ENCODE measurements around the gene KRT81.

Gene KRT81

DNA sequence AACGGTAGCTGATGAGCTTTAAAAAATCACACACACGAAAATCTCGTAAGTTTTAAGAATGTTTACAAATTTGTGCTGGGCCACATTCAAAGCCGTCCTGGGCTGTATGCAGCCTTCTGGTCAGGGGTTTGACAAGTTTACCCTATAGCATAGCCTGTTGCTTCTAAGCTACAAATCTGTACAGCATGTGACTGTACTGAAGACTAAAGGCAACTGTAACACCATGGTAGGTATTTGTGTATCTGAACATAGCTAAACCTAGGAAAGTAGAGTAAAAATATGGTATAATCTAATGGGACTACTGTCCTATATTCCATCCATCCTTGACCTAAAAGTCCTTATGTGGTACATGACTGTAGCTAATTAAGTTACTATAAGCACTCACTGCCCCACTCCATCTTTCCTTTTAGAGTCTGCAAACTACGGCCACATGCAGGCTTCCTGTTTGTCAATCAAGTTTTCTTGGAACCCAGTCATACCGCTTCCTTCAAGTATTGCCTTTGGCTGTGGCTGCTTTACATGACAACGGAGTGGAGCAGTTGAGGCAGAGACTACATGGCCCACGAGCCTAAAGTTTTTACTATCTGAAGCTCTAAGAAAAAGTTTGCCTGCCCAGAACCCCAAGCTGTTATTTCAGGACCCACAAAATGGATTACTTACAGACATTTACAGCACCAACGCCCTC is 39.8 kb downstream of the KRT81 start:
- H3K9me3 ChIP-seq (ENCODE audit: low read depth, low read length): no peaks in the 10 kb centered on the region
- no peak for TF ChIP-seq FOXP2 (optimal IDR thresholded peaks at IDR 0.05; ENCODE audit: control extremely low read depth, extremely low read length, insufficient read depth)
- no peak overlapping the region for H3K9ac ChIP-seq (ENCODE audit: insufficient read length)
- no peak overlapping the region for H3K4me3 ChIP-seq
- no peak for DNase-seq (ENCODE audit: low read depth, low spot score)
- H3K27ac ChIP-seq: no peak overlapping the region
- H3K36me3 ChIP-seq (ENCODE audit: insufficient read depth, low read length): no peaks in the 10 kb centered on the region

DNA sequence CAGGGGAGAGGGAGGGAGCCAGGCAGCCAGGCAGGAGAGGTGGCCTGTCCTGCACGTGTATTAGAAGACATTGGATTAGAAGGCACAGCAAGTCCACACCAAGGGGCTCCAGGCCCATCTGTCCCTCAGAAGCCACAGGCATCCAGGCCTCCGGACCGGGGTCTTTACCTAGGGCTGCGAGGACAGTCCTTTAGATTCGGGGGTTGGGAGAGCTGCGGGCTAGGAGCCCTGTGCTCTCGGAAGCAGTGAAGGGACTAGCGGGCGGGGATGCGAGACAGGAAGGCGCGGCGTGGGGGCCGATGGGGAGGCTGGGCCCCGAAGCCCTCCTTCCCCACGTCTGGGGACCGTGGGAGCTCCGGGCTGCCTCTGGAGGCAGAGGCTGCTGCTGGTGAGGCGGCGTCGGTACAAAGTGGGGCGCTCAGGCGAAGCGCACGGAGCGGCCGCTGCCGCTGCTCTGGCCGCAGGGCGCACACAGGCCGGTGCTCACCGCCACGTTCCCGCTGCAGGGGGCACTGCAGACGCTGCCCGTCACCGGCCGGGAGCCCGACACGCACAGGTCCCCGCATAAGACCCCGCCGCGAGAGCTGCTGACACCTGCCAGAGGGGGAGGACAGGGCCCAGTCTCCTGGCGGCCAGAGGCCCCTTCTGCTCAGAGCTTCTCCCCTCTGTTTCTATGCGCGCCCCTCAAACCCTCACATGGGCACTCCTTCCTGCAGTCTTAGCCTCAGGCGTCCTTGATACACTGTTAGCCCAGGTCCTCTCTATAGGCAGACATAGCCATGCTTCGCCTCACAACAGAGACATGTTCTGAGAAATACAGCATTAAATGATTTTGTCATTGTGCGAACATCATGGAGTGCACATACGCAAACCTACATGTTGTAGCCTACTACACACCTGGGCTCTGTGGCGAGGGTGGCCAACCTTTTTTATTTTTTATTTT is 41.0 kb downstream of the KRT81 start:
- TF ChIP-seq FOXP2 (optimal IDR thresholded peaks at IDR 0.05; ENCODE audit: control extremely low read depth, extremely low read length, insufficient read depth) (no peak), EZH2 (IDR thresholded peaks at IDR 0.05) (no peak), POLR2AphosphoS5 (IDR thresholded peaks at IDR 0.05; ENCODE audit: borderline replicate concordance, low read depth, low read length) (no peak)
- Histone ChIP-seq H3K4me3 (no peak overlapping the region), H3K36me3 (ENCODE audit: insufficient read depth, low read length) (no peaks in the 10 kb centered on the region), H3K9ac (ENCODE audit: insufficient read length) (no peak overlapping the region), H3K27ac (no peak overlapping the region), H3K9me3 (ENCODE audit: low read depth, low read length) (no peaks in the 10 kb centered on the region)
- DNase-seq (ENCODE audit: low read depth, low spot score): no peak

DNA sequence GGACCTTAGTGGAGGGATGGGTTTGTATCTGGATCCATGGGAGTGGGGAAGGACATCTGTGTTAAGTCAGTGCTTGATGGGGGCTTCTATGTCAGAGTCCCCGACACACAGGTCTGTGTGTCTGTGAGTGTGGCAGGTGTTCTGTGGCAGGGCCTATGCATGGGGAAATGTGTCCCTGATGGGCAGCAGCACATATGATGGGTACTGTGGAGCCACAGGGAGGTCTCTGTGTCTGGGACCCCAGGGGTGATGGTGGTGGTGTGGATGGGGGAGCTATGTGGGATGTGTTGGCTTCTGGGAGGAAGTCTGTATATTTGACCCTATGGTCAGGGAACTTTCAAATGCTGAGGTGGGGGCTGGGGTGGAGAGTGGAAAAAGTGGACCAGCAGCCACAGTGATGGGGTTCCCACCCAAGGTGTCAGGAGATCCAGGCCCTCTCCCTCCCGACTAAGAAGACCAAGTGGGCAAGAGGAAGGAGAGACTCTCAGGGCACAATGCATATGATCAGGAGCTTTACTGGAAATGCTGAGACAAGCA is 41.8 kb downstream of the KRT81 start:
- no peak for TF ChIP-seq POLR2AphosphoS5 (IDR thresholded peaks at IDR 0.05; ENCODE audit: borderline replicate concordance, low read depth, low read length)
- no peak for TF ChIP-seq FOXP2 (optimal IDR thresholded peaks at IDR 0.05; ENCODE audit: control extremely low read depth, extremely low read length, insufficient read depth)
- TF ChIP-seq EZH2 (IDR thresholded peaks at IDR 0.05): no peak
- H3K27ac ChIP-seq: no peak overlapping the region
- no peak overlapping the region for H3K4me3 ChIP-seq
- H3K9me3 ChIP-seq (ENCODE audit: low read depth, low read length): no peaks in the 10 kb centered on the region
- no peak overlapping the region for H3K9ac ChIP-seq (ENCODE audit: insufficient read length)
- H3K36me3 ChIP-seq (ENCODE audit: insufficient read depth, low read length): no peaks in the 10 kb centered on the region
- no peak for DNase-seq (ENCODE audit: low read depth, low spot score)

DNA sequence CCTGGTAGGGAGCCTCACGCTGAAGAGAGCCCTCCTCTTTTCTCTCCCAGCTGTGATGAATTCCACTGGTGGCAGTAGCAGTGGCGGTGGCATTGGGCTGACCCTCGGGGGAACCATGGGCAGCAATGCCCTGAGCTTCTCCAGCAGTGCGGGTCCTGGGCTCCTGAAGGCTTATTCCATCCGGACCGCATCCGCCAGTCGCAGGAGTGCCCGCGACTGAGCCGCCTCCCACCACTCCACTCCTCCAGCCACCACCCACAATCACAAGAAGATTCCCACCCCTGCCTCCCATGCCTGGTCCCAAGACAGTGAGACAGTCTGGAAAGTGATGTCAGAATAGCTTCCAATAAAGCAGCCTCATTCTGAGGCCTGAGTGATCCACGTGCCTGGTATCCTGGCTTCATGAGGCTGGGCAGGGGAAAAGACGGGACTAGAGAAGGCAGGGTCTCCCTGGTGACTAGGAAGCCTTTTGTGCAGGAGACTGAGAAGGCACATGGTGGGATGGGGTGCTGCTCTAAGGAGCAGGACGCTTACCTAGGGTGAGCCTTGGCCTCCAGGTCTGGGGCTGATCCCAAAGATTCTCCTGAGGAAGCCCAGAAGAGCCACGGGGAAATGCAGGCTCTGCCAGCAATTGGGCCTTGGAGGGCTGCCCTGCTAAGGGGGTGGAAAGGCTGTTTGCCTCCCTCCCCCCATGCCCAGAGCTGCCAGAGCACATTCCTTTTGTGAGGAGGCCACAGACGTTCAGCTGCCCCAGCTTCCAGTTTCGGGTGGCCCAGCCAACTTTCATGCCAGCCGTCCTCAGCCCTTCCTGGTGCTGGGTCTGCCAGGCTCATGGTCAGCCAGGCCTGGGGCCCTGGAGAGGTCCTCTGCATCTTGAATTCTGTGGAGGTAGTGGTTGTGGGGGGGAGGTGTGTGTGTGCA is 42.5 kb downstream of the KRT81 start:
- no peak overlapping the region for H3K4me3 ChIP-seq
- no peak overlapping the region for H3K27ac ChIP-seq
- no peak overlapping the region for H3K9ac ChIP-seq (ENCODE audit: insufficient read length)
- H3K9me3 ChIP-seq (ENCODE audit: low read depth, low read length): no peaks in the 10 kb centered on the region
- no peak for DNase-seq (ENCODE audit: low read depth, low spot score)
- TF ChIP-seq POLR2AphosphoS5 (IDR thresholded peaks at IDR 0.05; ENCODE audit: borderline replicate concordance, low read depth, low read length) (no peak), EZH2 (IDR thresholded peaks at IDR 0.05) (no peak), FOXP2 (optimal IDR thresholded peaks at IDR 0.05; ENCODE audit: control extremely low read depth, extremely low read length, insufficient read depth) (no peak)
- H3K36me3 ChIP-seq (ENCODE audit: insufficient read depth, low read length): no peaks in the 10 kb centered on the region

DNA sequence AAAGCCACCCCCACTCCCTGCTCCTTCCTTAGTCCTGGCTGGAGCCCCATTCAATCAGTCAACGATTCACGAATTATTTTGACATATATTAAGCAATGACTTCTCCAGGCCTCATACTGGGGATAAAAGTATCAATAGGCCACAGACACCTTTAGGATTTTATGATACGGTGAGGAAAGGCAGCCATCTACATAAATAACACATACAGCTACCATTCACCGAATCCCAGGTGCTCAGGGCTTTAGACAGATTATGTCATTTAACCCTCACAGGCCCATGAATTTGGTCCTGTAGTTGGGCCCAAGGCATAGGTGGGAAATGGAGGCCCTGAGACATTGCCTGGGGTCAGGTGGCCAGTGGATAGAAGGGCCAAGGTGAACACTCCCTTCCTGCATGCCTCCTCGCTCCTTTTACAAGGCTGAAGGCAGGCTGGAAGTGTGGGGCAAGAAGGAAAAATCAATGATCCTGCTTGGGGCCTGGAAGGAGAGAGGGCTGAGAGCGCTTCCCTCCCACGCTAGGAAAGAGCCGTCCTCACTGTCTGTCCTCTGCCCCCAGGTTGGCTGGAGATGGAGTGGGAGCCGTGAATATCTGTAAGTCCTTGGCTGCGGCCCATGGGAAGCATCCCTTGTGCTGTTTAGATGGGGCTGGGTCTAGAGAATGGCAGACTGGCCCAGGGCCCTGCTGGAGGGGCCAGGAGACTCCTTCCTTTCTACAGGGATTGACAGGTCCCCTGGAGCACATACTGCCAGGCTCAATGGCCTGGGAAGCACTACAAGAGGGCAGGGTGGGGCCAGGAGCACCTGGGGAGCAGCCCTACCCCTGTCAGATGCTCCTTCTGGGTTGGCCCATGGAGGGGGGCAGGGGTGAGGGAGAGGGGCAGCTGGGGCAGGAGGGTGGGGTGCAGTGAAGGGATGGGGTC is 43.5 kb downstream of the KRT81 start:
- Histone ChIP-seq H3K9me3 (ENCODE audit: low read depth, low read length) (no peaks in the 10 kb centered on the region), H3K36me3 (ENCODE audit: insufficient read depth, low read length) (no peaks in the 10 kb centered on the region)
- DNase-seq (ENCODE audit: low read depth, low spot score): no peak

DNA sequence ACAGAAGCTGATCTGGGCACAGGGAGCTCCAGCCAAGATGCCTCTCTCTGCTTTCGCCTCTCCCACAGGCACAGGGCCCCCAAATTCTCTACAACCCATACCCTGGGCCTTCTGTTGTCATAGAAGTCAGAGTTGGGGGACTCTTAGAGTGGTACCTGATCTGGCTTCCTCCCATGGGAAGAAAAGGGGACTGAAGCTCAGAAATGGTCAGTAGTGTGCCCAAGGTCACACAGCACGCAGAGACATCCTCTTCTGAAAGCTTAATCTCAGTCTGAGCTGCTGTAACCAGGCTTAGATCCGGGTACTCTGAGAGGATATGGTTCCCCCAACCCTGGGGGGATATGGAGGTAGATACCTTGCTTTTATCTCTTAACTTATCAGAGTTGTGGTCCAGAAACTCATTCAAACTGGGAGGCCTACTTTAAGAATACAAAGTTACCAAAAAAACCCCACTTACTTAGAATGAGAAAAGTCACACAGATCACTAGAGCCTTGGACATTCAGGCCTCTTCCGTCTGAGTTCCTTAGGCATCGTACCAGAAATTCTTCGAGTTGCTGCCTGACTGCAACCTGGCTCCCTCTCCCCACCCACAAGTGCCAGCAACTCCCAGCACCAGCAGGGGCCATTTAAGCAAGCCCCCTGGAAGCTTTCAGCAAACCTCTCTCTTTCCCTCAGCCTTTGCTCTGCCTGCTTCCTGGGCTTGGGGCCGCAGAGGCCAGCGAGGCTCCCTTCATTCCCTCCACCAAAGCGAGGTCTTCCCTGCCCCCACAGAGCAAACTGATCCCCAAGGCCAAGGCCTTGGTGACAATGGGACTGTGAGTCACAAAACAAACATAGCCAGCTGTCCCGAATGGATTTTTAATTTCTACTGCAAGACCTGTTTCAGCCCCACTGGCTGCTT is 44.4 kb downstream of the KRT81 start:
- no peak for DNase-seq (ENCODE audit: low read depth, low spot score)
- Histone ChIP-seq H3K9ac (ENCODE audit: insufficient read length) (no peak overlapping the region), H3K4me3 (no peak overlapping the region), H3K9me3 (ENCODE audit: low read depth, low read length) (no peaks in the 10 kb centered on the region), H3K36me3 (ENCODE audit: insufficient read depth, low read length) (no peaks in the 10 kb centered on the region), H3K27ac (no peak overlapping the region)
- no peak for TF ChIP-seq FOXP2 (optimal IDR thresholded peaks at IDR 0.05; ENCODE audit: control extremely low read depth, extremely low read length, insufficient read depth)

More for the DNA sequence above, 43.5 kb downstream of the KRT81 start:
- Histone ChIP-seq H3K9ac (ENCODE audit: insufficient read length) (no peak overlapping the region), H3K4me3 (no peak overlapping the region), H3K27ac (no peak overlapping the region)
- TF ChIP-seq POLR2AphosphoS5 (IDR thresholded peaks at IDR 0.05; ENCODE audit: borderline replicate concordance, low read depth, low read length): no peak
- no peak for TF ChIP-seq FOXP2 (optimal IDR thresholded peaks at IDR 0.05; ENCODE audit: control extremely low read depth, extremely low read length, insufficient read depth)
- no peak for TF ChIP-seq EZH2 (IDR thresholded peaks at IDR 0.05)
